GM23338 (cell line): ENCODE measurements around the gene APOBEC4.

Experiments
- CREB1 ChIP-seq: fragments of 250-450 bp; sonication (Bioruptor Pico); IDR thresholded peaks from 2 replicates; pipeline ENCODE4 v1.5.0; 2020; ENCODE audit warnings: low read depth, mild to moderate bottlenecking, moderate library complexity
- EZH2phosphoT487 ChIP-seq: fragments of 200-600 bp; sonication (generic); IDR thresholded peaks from one replicate; pipeline ENCODE4 v1.8.1; 2018; ENCODE audit warnings: antibody characterized with exemption; ENCODE audit not compliant: unreplicated experiment
- JUNB ChIP-seq: IDR thresholded peaks from one replicate; pipeline ENCODE4 v1.6.1; 2016; ENCODE audit warnings: antibody characterized with exemption; ENCODE audit not compliant: unreplicated experiment
- POLR2AphosphoS5 ChIP-seq: IDR thresholded peaks from 2 replicates; pipeline ENCODE4 v1.6.1; 2016; ENCODE audit warnings: antibody characterized with exemption, low read depth
- TF ChIP-seq, protein P1 (sequence below), 2 experiments: fragments of 200-600 bp in 1 of 2; sonication (generic) in 1 of 2; conservative IDR thresholded peaks; 2 replicates each; pipeline versions ENCODE4 v1.5.1 to v1.6.1; 2016 to 2017; ENCODE audit warnings: antibody characterized with exemption in 2 of 2, low read depth in 2 of 2, mild to moderate bottlenecking in 2 of 2, moderate library complexity in 1 of 2

DNA sequence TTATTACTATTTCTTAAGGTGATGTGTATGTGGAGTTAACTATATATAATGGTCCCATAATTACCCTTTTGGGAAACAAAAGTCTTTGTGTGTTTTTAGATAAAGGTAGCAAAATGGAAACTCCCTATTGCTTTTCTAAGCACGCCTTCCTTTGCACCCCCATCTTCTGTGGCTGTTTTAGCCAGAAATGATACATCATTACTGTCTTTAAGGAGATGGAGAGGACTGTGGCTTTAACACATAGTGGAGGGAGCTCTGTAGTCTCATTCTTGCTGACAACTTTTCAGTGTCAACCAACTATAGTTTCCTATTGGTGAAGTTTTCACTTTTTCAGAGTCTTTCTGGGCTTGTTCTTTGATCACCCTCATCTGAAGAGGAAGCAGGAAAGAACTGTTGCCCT, 1.0 kb downstream of the APOBEC4 start:
- no peak for TF ChIP-seq POLR2AphosphoS5
- TF ChIP-seq, protein P1, sequence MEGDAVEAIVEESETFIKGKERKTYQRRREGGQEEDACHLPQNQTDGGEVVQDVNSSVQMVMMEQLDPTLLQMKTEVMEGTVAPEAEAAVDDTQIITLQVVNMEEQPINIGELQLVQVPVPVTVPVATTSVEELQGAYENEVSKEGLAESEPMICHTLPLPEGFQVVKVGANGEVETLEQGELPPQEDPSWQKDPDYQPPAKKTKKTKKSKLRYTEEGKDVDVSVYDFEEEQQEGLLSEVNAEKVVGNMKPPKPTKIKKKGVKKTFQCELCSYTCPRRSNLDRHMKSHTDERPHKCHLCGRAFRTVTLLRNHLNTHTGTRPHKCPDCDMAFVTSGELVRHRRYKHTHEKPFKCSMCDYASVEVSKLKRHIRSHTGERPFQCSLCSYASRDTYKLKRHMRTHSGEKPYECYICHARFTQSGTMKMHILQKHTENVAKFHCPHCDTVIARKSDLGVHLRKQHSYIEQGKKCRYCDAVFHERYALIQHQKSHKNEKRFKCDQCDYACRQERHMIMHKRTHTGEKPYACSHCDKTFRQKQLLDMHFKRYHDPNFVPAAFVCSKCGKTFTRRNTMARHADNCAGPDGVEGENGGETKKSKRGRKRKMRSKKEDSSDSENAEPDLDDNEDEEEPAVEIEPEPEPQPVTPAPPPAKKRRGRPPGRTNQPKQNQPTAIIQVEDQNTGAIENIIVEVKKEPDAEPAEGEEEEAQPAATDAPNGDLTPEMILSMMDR (conservative IDR thresholded peaks at IDR 0.05; ENCODE audit: low read depth in 2 of 2): no peak
- no peak for TF ChIP-seq CREB1 (CRISPR knock-in tag)
- no peak for TF ChIP-seq JUNB
- no peak for TF ChIP-seq EZH2phosphoT487
